ENCODE data around the gene ZNF423. TPM values are rescaled to one million over a fixed set of nuclear protein-coding genes. Genes with fewer than 3 reads are reported as not detected.

ZNF423 gene
- total RNA-seq, 4 donors from 2014 or later = 0.72 to 5.9 (median 1.1) TPM

- intact Hi-C loops (cut with DNase I) = no loop called here
- DNase-seq = no peak
- H3K36me3 ChIP-seq = no peaks in the 10 kb centered on the region
- no peaks in the 10 kb centered on the region for H3K9me3 ChIP-seq
- WGBS, 2 donors = 73 to 75% methylated on average over 3 to 5 of the region's 11 CpGs
- peaks cover 0 to 11% (median 0%) of the 10 kb centered on the region in 3 donors for H3K4me1 ChIP-seq
- TF ChIP-seq POLR2A (IDR thresholded peaks at IDR 0.05) = no peak
- TF ChIP-seq CTCF (IDR thresholded peaks at IDR 0.05) = no peak
- no peak overlapping the region for H3K27ac ChIP-seq
- H3K4me3 ChIP-seq = no peak overlapping the region
- H3K27me3 ChIP-seq = peaks cover 0 to 26% (median 0%) of the 10 kb centered on the region in 4 donors
These were observed 400.5 kb downstream of the ZNF423 start for GRCh38 chr16:49455181-49455990.

- TF ChIP-seq CTCF (IDR thresholded peaks at IDR 0.05) = no peak
- no peak for TF ChIP-seq POLR2A (IDR thresholded peaks at IDR 0.05)
- intact Hi-C loops (cut with DNase I) = no loop called here
- Histone ChIP-seq H3K27ac (no peak overlapping the region), H3K36me3 (no peaks in the 10 kb centered on the region), H3K9me3 (no peaks in the 10 kb centered on the region), H3K27me3 (peaks cover 0 to 26% (median 0%) of the 10 kb centered on the region in 4 donors), H3K4me1 (peaks cover 0 to 11% (median 0%) of the 10 kb centered on the region in 3 donors), H3K4me3 (no peak overlapping the region)
- DNase-seq = no peak
- WGBS, 2 donors = 80 to 84% methylated on average over 7 to 8 of the region's 12 CpGs
These were observed 401.3 kb downstream of the ZNF423 start for GRCh38 chr16:49454426-49455180.

GRCh38 chr16:49453983-49454382 is 401.9 kb downstream of the ZNF423 start:
- TF ChIP-seq POLR2A (IDR thresholded peaks at IDR 0.05) = no peak
- TF ChIP-seq CTCF (IDR thresholded peaks at IDR 0.05) = no peak
- intact Hi-C loops (cut with DNase I) = no loop called here
- no peak for DNase-seq
- no peak overlapping the region for H3K27ac ChIP-seq
- 92 to 94% methylated on average over 3 to 4 of the region's 5 CpGs for WGBS, 2 donors
- H3K9me3 ChIP-seq = no peaks in the 10 kb centered on the region
- H3K4me1 ChIP-seq = peaks cover 0 to 11% (median 0%) of the 10 kb centered on the region in 3 donors
- no peak overlapping the region for H3K4me3 ChIP-seq
- H3K27me3 ChIP-seq = peaks cover 0 to 26% (median 0%) of the 10 kb centered on the region in 4 donors
- no peaks in the 10 kb centered on the region for H3K36me3 ChIP-seq

- Histone ChIP-seq H3K27ac (peak overlapping the region in 1 of 4 donors; percentile 12), H3K27me3 (peaks cover 0 to 26% (median 0%) of the 10 kb centered on the region in 4 donors), H3K4me3 (no peak overlapping the region), H3K9me3 (no peaks in the 10 kb centered on the region), H3K4me1 (peaks cover 0 to 11% (median 0%) of the 10 kb centered on the region in 3 donors), H3K36me3 (no peaks in the 10 kb centered on the region)
- no peak for DNase-seq
- intact Hi-C loops (cut with DNase I) = no loop called here
- 84 to 88% methylated on average over 2 to 3 of the region's 5 CpGs for WGBS, 2 donors
- TF ChIP-seq CTCF (IDR thresholded peaks at IDR 0.05) (no peak), POLR2A (IDR thresholded peaks at IDR 0.05) (no peak)
These were observed 402.9 kb downstream of the ZNF423 start for GRCh38 chr16:49453021-49453420.

- WGBS, 2 donors = 24 to 25% methylated on average over 14 of the region's 14 CpGs
- TF ChIP-seq CTCF (IDR thresholded peaks at IDR 0.05) (no peak), POLR2A (IDR thresholded peaks at IDR 0.05) (no peak)
- no peak for DNase-seq
These were observed 403.3 kb downstream of the ZNF423 start for GRCh38 chr16:49452578-49452977.

More at GRCh38 chr16:49452578-49452977, 403.3 kb downstream of the ZNF423 start:
- H3K27ac ChIP-seq = peak overlapping the region in 2 of 4 donors; percentile 12 to 21
- H3K9me3 ChIP-seq = no peaks in the 10 kb centered on the region
- intact Hi-C loops (cut with DNase I) = no loop called here
- H3K27me3 ChIP-seq = peaks cover 0 to 26% (median 0%) of the 10 kb centered on the region in 4 donors
- no peaks in the 10 kb centered on the region for H3K36me3 ChIP-seq
- peak overlapping the region in 2 of 4 donors; percentile 4 to 42 for H3K4me3 ChIP-seq
- peaks cover 0 to 11% (median 0%) of the 10 kb centered on the region in 3 donors for H3K4me1 ChIP-seq
